IMR-90 (cell line): Measurements from ENCODE around the gene NINJ2.

ENCODE experiments used
- BHLHE40 ChIP-seq: fragments of 150-350 bp; IDR thresholded peaks from 2 replicates; pipeline ENCODE4 v1.6.1; 2016; ENCODE audit warnings: mild to moderate bottlenecking, low read depth, low read length
- CEBPB ChIP-seq: IDR thresholded peaks from 2 replicates; pipeline ENCODE4 v1.6.1; 2012; ENCODE audit warnings: low read depth, low read length, improper control_type of control experiment
- CHD1 ChIP-seq: IDR thresholded peaks from 2 replicates; pipeline ENCODE4 v1.6.1; 2012; ENCODE audit warnings: low read depth, low read length, improper control_type of control experiment
- FOS ChIP-seq: fragments of 150-350 bp; IDR thresholded peaks from 2 replicates; pipeline ENCODE4 v1.6.1; 2016; ENCODE audit warnings: low read depth, low read length
- MAZ ChIP-seq: IDR thresholded peaks from 2 replicates; pipeline ENCODE4 v1.6.1; 2012; ENCODE audit warnings: low read depth, mild to moderate bottlenecking, low read length, improper control_type of control experiment, moderate library complexity, borderline replicate concordance
- MXI1 ChIP-seq: IDR thresholded peaks from 2 replicates; pipeline ENCODE4 v1.6.1; 2012; ENCODE audit warnings: low read depth, mild to moderate bottlenecking, low read length, moderate library complexity, borderline replicate concordance
- POLR2A ChIP-seq: IDR thresholded peaks from 2 replicates; pipeline ENCODE4 v1.6.1; 2012; ENCODE audit warnings: mild to moderate bottlenecking, low read depth, low read length
- RAD21 ChIP-seq: IDR thresholded peaks from 2 replicates; pipeline ENCODE4 v1.6.1; 2012; ENCODE audit warnings: low read length, improper control_type of control experiment
- RCOR1 ChIP-seq: IDR thresholded peaks from 2 replicates; pipeline ENCODE4 v1.6.1; 2012; ENCODE audit warnings: mild to moderate bottlenecking, low read length, improper control_type of control experiment; ENCODE audit not compliant: insufficient replicate concordance
- RFX5 ChIP-seq: IDR thresholded peaks from 2 replicates; pipeline ENCODE4 v1.8.0; 2012; ENCODE audit warnings: low read depth, mild to moderate bottlenecking, low read length, moderate library complexity
- SMC3 ChIP-seq: fragments of 150-350 bp; IDR thresholded peaks from 2 replicates; pipeline ENCODE4 v1.6.1; 2016; ENCODE audit warnings: low read depth, mild to moderate bottlenecking, antibody characterized with exemption, low read length, moderate library complexity
- TF ChIP-seq, protein P1 (sequence below): conservative IDR thresholded peaks from 2 replicates; pipeline ENCODE4 v1.5.1; 2012; ENCODE audit warnings: mild to moderate bottlenecking, low read depth, low read length, improper control_type of control experiment
- TF ChIP-seq, protein P2 (sequence below): fragments of 150-350 bp; IDR thresholded peaks from 2 replicates; pipeline ENCODE4 v1.6.1; 2016; ENCODE audit warnings: low read depth, mild to moderate bottlenecking, low read length, moderate library complexity, borderline replicate concordance

- TF ChIP-seq, protein P1, sequence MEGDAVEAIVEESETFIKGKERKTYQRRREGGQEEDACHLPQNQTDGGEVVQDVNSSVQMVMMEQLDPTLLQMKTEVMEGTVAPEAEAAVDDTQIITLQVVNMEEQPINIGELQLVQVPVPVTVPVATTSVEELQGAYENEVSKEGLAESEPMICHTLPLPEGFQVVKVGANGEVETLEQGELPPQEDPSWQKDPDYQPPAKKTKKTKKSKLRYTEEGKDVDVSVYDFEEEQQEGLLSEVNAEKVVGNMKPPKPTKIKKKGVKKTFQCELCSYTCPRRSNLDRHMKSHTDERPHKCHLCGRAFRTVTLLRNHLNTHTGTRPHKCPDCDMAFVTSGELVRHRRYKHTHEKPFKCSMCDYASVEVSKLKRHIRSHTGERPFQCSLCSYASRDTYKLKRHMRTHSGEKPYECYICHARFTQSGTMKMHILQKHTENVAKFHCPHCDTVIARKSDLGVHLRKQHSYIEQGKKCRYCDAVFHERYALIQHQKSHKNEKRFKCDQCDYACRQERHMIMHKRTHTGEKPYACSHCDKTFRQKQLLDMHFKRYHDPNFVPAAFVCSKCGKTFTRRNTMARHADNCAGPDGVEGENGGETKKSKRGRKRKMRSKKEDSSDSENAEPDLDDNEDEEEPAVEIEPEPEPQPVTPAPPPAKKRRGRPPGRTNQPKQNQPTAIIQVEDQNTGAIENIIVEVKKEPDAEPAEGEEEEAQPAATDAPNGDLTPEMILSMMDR: no peak
- TF ChIP-seq SMC3 (no peak), POLR2A (no peak), FOS (no peak), RAD21 (no peak), BHLHE40 (no peak), RFX5 (no peak), MAZ (no peak), RCOR1 (no peak), MXI1 (no peak), CHD1 (no peak), CEBPB (no peak)
- TF ChIP-seq, protein P2, sequence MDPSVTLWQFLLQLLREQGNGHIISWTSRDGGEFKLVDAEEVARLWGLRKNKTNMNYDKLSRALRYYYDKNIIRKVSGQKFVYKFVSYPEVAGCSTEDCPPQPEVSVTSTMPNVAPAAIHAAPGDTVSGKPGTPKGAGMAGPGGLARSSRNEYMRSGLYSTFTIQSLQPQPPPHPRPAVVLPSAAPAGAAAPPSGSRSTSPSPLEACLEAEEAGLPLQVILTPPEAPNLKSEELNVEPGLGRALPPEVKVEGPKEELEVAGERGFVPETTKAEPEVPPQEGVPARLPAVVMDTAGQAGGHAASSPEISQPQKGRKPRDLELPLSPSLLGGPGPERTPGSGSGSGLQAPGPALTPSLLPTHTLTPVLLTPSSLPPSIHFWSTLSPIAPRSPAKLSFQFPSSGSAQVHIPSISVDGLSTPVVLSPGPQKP: no peak
These were observed 94.1 kb downstream of the NINJ2 start for GRCh38 chr12:569091-569676.
